PC-9 (cell line): ENCODE data around the gene RFPL3.

ENCODE experiments used
- EZH2 ChIP-seq: fragments of 200-600 bp; sonication (generic); IDR thresholded peaks from 2 replicates; pipeline ENCODE4 v1.8.0; 2017; ENCODE audit warnings: antibody characterized with exemption, low read depth
- TF ChIP-seq, protein P1 (sequence below): fragments of 200-600 bp; sonication (generic); conservative IDR thresholded peaks from 2 replicates; pipeline ENCODE4 v1.6.1; 2017; ENCODE audit warnings: mixed run types, antibody characterized with exemption, mild to moderate bottlenecking, moderate library complexity

DNA sequence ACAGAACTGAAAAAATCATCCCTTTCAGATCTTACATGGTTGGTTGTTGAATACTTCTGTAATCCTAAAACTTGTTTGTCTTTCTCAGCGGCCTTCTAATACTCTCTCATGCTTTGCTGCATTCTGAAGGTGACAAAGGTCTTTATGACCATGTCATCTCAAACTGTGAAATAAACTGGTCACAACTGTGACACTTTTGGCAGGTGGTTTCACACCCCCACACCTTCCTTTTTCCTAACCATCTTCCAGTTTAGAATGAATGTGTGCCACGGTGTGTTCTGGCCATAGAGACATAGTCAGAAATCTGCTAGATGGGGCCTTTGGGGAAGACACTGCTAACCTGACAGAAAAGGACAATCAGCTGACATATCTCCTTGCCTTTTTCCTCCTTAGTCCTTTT lies 14.7 kb upstream of the RFPL3 start:
- TF ChIP-seq, protein P1, sequence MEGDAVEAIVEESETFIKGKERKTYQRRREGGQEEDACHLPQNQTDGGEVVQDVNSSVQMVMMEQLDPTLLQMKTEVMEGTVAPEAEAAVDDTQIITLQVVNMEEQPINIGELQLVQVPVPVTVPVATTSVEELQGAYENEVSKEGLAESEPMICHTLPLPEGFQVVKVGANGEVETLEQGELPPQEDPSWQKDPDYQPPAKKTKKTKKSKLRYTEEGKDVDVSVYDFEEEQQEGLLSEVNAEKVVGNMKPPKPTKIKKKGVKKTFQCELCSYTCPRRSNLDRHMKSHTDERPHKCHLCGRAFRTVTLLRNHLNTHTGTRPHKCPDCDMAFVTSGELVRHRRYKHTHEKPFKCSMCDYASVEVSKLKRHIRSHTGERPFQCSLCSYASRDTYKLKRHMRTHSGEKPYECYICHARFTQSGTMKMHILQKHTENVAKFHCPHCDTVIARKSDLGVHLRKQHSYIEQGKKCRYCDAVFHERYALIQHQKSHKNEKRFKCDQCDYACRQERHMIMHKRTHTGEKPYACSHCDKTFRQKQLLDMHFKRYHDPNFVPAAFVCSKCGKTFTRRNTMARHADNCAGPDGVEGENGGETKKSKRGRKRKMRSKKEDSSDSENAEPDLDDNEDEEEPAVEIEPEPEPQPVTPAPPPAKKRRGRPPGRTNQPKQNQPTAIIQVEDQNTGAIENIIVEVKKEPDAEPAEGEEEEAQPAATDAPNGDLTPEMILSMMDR, result no peak
- no peak for TF ChIP-seq EZH2
